PC-3 (cell line): Measurements from ENCODE around the gene NHLH2. TPM values are rescaled to one million over a fixed set of nuclear protein-coding genes. Genes with fewer than 3 reads are reported as not detected.

Experiments used
- ATAC-seq: fragments of 200-7000 bp; cut with Tn5 transposase; 2 replicates; pipeline ENCODE4 v1.9.1; 2020; ENCODE audit warnings: mild to moderate bottlenecking, moderate library complexity
- BruUV-seq: library from RNA; stranded (reverse); fragments of 400-500 nt; replicated peaks from 2 replicates; lab custom pipeline; 2021; lab: Mats Ljungman, UMichigan
- CTCF ChIA-PET: fragments of 300-600 bp; sonication (Branson Sonifier 250); formaldehyde crosslinking; loops from one replicate; lab custom pipeline; 2022; ENCODE audit warnings: antibody characterized with exemption; lab: Charles Lee
- POLR2A ChIA-PET: fragments of 300-600 bp; sonication (Branson Sonifier 250); formaldehyde crosslinking; loops from one replicate; lab custom pipeline; 2022; ENCODE audit warnings: antibody characterized with exemption; ENCODE audit not compliant: unreplicated experiment; lab: Charles Lee
- DNase-seq: peaks from one replicate; pipeline ENCODE4 v3.0.0-alpha.2; 2015
- H2AFZ ChIP-seq: fragments of 300-600 bp; sonication (generic); 2 replicates; pipeline ENCODE4 v1.6.0; 2016; ENCODE audit warnings: antibody characterized with exemption, low read length
- H3F3A ChIP-seq: fragments of 300-600 bp; sonication (generic); one replicate; pipeline ENCODE4 v1.6.0; 2017; ENCODE audit warnings: antibody characterized with exemption, low read length, control low read depth, mild to moderate bottlenecking; ENCODE audit not compliant: unreplicated experiment
- H3K27ac ChIP-seq: fragments of 300-600 bp; sonication (generic); 2 replicates; pipeline ENCODE4 v1.5.1; 2016; ENCODE audit warnings: mild to moderate bottlenecking, low read length
- H3K27me3 ChIP-seq: fragments of 300-600 bp; sonication (generic); 2 replicates; pipeline ENCODE4 v1.6.1; 2016; ENCODE audit warnings: low read length, mixed read lengths
- H3K36me3 ChIP-seq: fragments of 300-600 bp; sonication (generic); 2 replicates; pipeline ENCODE4 v1.6.1; 2016; ENCODE audit warnings: low read depth, mixed run types, low read length, mixed read lengths
- H3K4me1 ChIP-seq: fragments of 300-600 bp; sonication (generic); 2 replicates; pipeline ENCODE4 v1.5.1; 2016; ENCODE audit warnings: low read length; ENCODE audit not compliant: insufficient read depth
- H3K4me2 ChIP-seq: fragments of 300-600 bp; sonication (generic); 2 replicates; pipeline ENCODE4 v1.6.0; 2016; ENCODE audit warnings: low read length
- H3K4me3 ChIP-seq: fragments of 300-600 bp; sonication (generic); 2 replicates; pipeline ENCODE4 v1.5.1; 2016; ENCODE audit warnings: mild to moderate bottlenecking, low read length, mixed read lengths
- H3K79me2 ChIP-seq: fragments of 300-600 bp; sonication (generic); 2 replicates; pipeline ENCODE4 v1.6.1; 2017; ENCODE audit warnings: low read length, mixed read lengths
- H3K9ac ChIP-seq: fragments of 300-600 bp; sonication (generic); 2 replicates; pipeline ENCODE4 v1.6.0; 2016; ENCODE audit warnings: mild to moderate bottlenecking, low read length
- H3K9me2 ChIP-seq: fragments of 300-600 bp; sonication (generic); replicated peaks from 2 replicates; pipeline ENCODE4 v1.6.1; 2016; ENCODE audit warnings: mixed run types, low read length, mixed read lengths
- H3K9me3 ChIP-seq: fragments of 300-600 bp; sonication (generic); 2 replicates; pipeline ENCODE4 v1.6.1; 2016; ENCODE audit warnings: low read length, mixed read lengths
- H4K20me1 ChIP-seq: fragments of 300-600 bp; sonication (generic); 2 replicates; pipeline ENCODE4 v1.6.1; 2016; ENCODE audit warnings: low read length, mixed read lengths
- CTCF ChIP-seq: fragments of 300-600 bp; sonication (generic); conservative IDR thresholded peaks from 2 replicates; pipeline ENCODE4 v1.5.1; 2017; ENCODE audit warnings: antibody characterized with exemption, low read depth, mild to moderate bottlenecking, low read length
- EZH2 ChIP-seq: fragments of 300-600 bp; sonication (generic); IDR thresholded peaks from one replicate; pipeline ENCODE4 v1.6.1; 2017; ENCODE audit warnings: antibody characterized with exemption, mild to moderate bottlenecking, low read length; ENCODE audit not compliant: unreplicated experiment
- EZH2phosphoT487 ChIP-seq: fragments of 300-600 bp; sonication (generic); IDR thresholded peaks from 2 replicates; pipeline ENCODE4 v1.6.1; 2018; ENCODE audit warnings: mild to moderate bottlenecking, antibody characterized with exemption, low read length, borderline replicate concordance
- intact Hi-C: fragments of 100-400 bp; cut with micrococcal nuclease; formaldehyde crosslinking; loops from 2 replicates; pipeline ENCODE4 v1.9.0; 2023
- total RNA-seq: library from RNA; depleted of rRNA; stranded (reverse); fragments of >200 nt; gene quantifications from 2 replicates; pipeline ENCODE4 v1.2.3, GENCODE V29; 2014

NHLH2 gene
- total RNA-seq, 1 experiment from 2014 or later, result not detected

- BruUV-seq, result no TSS peak
- Histone ChIP-seq H3K9me2 (no peaks in the 10 kb centered on the region), H3K9ac (no peak overlapping the region), H3K4me1 (peaks cover 7% of the 10 kb centered on the region; the same call in 1 of the 2 replicates), H4K20me1 (no peaks in the 10 kb centered on the region), H3K4me2 (no peak overlapping the region), H3K36me3 (no peaks in the 10 kb centered on the region), H3F3A (no peaks in the 10 kb centered on the region), H3K27me3 (peaks cover 19% of the 10 kb centered on the region), H2AFZ (peak overlapping the region; percentile 16; the same call in 1 of the 2 replicates), H3K79me2 (no peaks in the 10 kb centered on the region), H3K4me3 (no peak overlapping the region), H3K9me3 (no peaks in the 10 kb centered on the region), H3K27ac (no peak overlapping the region)
- intact Hi-C loops, result no loop called here
- no peak for ATAC-seq
- POLR2A ChIA-PET, result no interaction called here
- DNase-seq, result no peak
- CTCF ChIA-PET, result no interaction called here
- TF ChIP-seq EZH2phosphoT487 (no peak), EZH2 (no peak), CTCF (no peak)
Observed at GRCh38 chr1:115874497-115874896, 33.6 kb upstream of the NHLH2 start.

GRCh38 chr1:115873184-115873583 lies 32.3 kb upstream of the NHLH2 start:
- TF ChIP-seq EZH2phosphoT487 (no peak), CTCF (no peak), EZH2 (no peak)
- Histone ChIP-seq H3K9me2 (no peaks in the 10 kb centered on the region), H3K79me2 (no peaks in the 10 kb centered on the region), H3K4me3 (no peak overlapping the region), H4K20me1 (no peaks in the 10 kb centered on the region), H3K27ac (no peak overlapping the region), H3K9ac (no peak overlapping the region), H2AFZ (no peak overlapping the region), H3K36me3 (no peaks in the 10 kb centered on the region), H3K9me3 (no peaks in the 10 kb centered on the region), H3F3A (no peaks in the 10 kb centered on the region), H3K4me2 (no peak overlapping the region), H3K27me3 (peaks cover 19% of the 10 kb centered on the region), H3K4me1 (peaks cover 7% of the 10 kb centered on the region; the same call in 1 of the 2 replicates)
- DNase-seq (no peak), ATAC-seq (no peak)
- POLR2A ChIA-PET, result no interaction called here
- no TSS peak for BruUV-seq
- intact Hi-C loops, result no loop called here
- CTCF ChIA-PET, result no interaction called here

- no peaks in the 10 kb centered on the region for H3F3A ChIP-seq
- H3K27me3 ChIP-seq, result peaks cover 19% of the 10 kb centered on the region
- no peaks in the 10 kb centered on the region for H4K20me1 ChIP-seq
- H3K4me1 ChIP-seq, result no peaks in the 10 kb centered on the region
- no TSS peak for BruUV-seq
- intact Hi-C loops, result no loop called here
- ATAC-seq (no peak), DNase-seq (no peak)
- ChIA-PET POLR2A (no interaction called here), CTCF (no interaction called here)
- no peak overlapping the region for H3K9ac ChIP-seq
- H3K9me3 ChIP-seq, result no peaks in the 10 kb centered on the region
- no peak overlapping the region for H3K4me3 ChIP-seq
- H3K27ac ChIP-seq, result no peak overlapping the region
- no peak overlapping the region for H3K4me2 ChIP-seq
- no peak overlapping the region for H2AFZ ChIP-seq
- H3K36me3 ChIP-seq, result no peaks in the 10 kb centered on the region
- H3K9me2 ChIP-seq, result no peaks in the 10 kb centered on the region
- TF ChIP-seq EZH2phosphoT487 (no peak), EZH2 (no peak), CTCF (no peak)
- H3K79me2 ChIP-seq, result no peaks in the 10 kb centered on the region
Observed at GRCh38 chr1:115869064-115869463, 28.1 kb upstream of the NHLH2 start.
